Glomerular endothelial cell (primary cell): ENCODE data around the gene KIAA1217. TPM values are rescaled to one million over a fixed set of nuclear protein-coding genes. Genes with fewer than 3 reads are reported as not detected.
"Not testable (repeated sequence)": the region's sequence is repeated elsewhere in the genome, so short reads cannot be mapped to it uniquely, and the experiment has no call there.

Experiments
- DNase-seq: peaks from one replicate; pipeline ENCODE4 v3.0.0-alpha.2; 2011; ENCODE audit warnings: low read depth, low spot score; ENCODE audit errors: extremely low read depth
- total RNA-seq: library from RNA; depleted of rRNA; stranded (reverse); fragments of >200 nt; gene quantifications from 2 replicates; pipeline ENCODE4 v1.2.3, GENCODE V29; 2015

KIAA1217 gene
- total RNA-seq, 1 donor from 2014 or later: 63.1 TPM

GRCh38 chr10:24459836-24460235, 250.9 kb downstream of the KIAA1217 start:
- no peak for DNase-seq

- DNase-seq: no peak
Measured at GRCh38 chr10:24462291-24462813, 253.4 kb downstream of the KIAA1217 start.

DNA sequence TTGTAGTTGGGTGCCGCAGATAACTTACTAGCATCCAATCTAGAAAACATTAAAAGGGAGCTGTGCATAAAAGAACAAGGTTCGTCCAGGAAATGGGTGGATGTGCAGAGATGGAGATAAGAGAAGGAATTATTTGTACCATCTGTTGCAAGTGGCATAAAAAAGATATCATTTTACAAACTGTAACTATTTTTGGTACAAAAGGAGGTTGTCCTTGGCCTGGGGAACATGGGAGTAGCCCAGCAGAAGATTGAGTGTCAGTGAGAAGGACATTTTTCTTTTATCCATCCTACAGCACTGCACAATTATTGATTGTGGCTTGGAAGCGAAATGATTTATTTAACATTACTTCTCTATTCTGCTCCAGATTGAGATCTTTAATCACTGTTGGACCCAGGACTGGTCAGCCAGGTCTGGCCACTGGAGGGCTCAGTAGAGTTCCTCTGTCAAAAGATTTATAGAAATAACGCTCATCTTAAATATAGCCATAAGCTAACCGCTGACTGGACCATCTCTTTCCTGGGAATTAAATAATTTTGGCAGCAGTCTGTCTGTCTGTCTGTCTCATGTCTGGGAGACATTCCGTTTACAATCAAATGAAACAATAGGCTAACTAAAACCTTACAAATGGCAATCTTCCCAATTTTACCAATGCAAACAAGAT, 254.1 kb downstream of the KIAA1217 start:
- no peak for DNase-seq

GRCh38 chr10:24463611-24464426, 254.9 kb downstream of the KIAA1217 start:
- DNase-seq: no peak

DNA sequence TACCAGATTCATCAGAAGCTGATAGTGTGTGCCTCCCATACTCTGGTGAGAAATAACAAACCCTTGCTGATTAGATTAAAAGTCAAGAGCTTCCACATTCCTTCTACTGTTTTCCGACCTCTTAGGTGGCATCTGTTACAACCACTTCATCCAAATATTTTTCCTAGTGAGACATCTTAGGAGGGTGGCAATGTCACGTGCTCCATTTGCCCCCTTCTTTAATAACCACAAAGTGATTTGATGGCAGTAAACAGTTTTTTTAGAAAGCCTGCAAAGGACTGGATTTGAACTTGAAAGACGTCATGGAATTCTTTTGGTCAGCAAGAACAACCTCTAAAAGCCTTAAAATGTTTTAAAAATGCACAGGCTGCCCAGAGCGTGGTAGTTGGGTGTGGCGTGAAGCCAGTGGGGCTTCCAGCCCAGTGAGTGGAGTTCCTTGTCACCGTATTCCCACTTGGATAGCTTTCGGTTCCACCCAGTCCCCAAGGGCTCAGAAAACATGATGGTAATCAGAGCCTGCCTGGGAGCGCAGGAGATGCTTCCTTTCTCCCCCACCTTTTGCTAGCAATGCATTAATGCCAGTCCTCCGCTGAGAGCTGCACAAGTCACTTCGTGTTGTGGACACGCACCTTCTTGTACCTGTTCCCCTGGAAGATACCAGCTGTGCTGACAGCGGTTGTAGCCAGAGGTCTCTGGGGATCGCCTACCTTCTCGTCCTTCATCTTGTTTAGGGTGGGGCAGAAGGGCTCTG, 256.4 kb downstream of the KIAA1217 start:
- DNase-seq: no peak

- no peak for DNase-seq
Measured at GRCh38 chr10:24465891-24466818, 257.2 kb downstream of the KIAA1217 start.

DNA sequence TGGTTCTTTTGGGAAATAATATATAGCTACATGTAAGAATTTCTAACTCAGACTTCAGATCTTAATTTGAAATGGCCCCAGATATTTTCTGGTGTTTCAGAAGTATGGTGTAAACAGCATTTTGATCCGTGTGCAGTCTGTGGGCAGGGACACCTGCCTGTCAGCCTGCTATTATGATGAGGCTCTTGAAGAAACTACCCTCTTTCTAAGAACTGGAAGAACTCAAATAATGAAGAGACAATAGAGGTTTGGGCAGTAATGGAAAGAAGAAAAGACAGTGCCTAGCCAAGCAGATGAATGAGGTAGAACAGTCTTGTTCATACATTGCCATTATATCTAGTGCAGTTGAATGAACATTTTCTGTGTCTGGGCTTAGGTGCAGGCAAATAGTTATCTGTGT, 258.2 kb downstream of the KIAA1217 start:
- no peak for DNase-seq

GRCh38 chr10:24467605-24468004, 258.7 kb downstream of the KIAA1217 start:
- no peak for DNase-seq

DNA sequence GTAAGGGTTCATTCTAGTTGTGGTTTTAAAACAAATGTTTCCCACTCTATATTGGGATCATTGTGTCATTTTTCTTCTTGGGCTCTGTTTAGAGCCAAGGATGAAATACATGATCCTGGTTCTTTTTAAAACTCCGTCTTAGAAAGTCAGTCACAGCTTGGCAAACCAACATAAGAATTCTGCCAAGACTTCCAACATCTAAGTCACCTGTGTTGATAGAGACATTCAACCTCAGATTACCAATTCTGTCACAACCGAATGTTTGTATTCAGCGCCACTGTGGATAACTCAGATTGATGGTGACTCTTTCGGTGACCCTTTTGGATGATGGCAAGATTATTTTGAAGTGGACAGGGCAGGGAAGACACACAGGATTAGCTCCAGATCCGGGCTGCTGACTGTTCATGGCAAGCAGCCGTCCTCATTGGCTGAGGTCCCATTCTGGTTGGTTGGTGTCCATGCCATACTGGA, 259.4 kb downstream of the KIAA1217 start:
- DNase-seq: no peak

DNA sequence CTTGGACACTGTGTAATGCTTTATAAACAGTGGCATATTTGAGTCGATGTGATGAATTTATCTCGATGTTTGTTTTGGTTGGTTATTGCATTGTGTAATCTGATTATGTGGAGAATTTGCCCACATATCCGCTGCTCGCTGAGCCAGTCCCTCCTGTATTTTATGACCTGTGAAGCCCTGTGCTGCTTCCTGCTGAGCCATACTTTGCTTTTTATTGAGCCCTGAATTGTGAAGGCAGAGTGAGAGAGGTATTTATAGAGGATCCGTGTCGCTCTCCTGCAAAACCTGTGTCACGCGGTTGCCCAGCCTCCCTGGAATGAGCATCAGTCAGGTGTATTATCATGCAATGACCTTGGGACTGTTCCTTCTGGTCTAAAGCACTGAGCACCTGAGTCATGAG, 261.1 kb downstream of the KIAA1217 start:
- DNase-seq: no peak

- no peak for DNase-seq
Measured at GRCh38 chr10:24475598-24475997, 266.7 kb downstream of the KIAA1217 start.

GRCh38 chr10:24476913-24477701, 268.2 kb downstream of the KIAA1217 start:
- no peak for DNase-seq

DNA sequence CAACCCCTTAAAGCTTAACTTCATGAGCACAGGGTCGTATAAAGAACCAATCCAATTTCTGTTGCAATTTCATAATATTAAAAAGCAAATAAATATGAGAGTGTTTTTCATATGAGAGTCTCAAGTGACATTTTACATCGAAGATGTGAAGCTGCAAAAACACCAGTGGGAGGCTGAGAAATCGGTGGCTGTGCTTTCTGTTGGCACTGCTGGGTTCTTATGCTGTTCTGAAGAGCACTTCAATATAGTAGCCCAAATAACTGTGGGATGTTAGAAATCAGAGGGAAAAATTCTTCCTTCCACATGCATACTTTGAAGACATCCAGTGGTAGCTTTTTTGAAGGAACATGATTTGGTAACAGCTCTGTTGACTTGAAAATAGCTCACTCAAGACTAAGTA, 269.0 kb downstream of the KIAA1217 start:
- no peak for DNase-seq

DNA sequence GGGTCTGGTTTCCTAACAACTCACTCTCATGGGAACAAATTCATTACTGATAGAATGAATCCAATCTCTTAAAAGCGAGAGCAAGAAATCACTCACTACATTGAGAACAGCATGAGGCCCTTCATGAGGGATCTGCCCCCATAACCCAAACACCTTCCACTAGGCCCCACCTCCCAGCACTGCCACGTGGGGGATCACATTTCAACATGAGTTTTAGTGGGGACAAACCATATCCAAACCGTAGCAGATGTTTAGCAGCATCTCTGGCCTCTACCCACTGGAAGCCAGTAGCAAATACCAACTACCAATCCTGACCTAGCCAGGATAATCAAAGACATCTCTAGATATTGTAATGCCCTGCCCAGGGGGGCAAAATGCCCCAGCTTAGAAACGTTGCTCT, 270.9 kb downstream of the KIAA1217 start:
- DNase-seq: no peak

DNA sequence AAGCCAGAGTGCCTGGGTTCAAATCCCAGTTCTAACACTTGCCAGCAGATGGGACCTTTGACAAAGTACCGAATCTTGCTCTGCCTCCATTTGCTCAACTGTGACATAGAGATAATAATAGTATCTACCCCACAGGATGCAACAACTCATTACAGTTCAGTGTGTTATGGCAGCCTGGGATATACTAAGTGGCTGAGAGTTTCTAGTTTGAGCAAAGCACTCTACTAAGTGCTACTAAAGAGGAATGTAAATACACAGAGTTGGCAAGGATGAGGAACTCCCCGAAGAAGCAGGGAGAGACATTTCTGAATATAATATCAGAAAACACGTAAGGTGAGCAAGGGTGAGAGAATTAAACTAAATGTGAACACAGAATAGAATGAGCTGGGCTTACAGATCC, 271.5 kb downstream of the KIAA1217 start:
- no peak for DNase-seq

DNA sequence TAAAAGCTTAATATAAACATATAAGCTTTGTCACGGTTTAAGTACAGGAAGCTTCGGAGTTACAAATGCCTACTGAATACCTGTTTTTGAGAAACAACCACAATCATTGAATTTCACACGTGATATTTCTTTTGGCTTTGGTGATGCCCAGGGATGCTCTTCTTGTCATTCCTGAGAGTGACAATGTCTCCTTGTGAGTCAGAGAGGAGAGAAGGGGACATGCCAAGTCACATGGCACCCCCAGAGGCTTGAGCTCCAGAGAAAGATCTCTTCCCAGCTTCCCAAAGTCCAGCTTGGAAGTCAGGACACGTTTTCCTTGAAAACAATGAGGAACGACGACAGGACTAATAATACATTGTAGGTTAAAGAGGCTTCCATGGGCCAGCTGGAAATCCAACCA, 272.3 kb downstream of the KIAA1217 start:
- no peak for DNase-seq

- DNase-seq: not testable (repeated sequence)
Measured at GRCh38 chr10:24482713-24483112, 273.8 kb downstream of the KIAA1217 start.

- DNase-seq: no peak
Measured at GRCh38 chr10:24483701-24484100, 274.8 kb downstream of the KIAA1217 start.

GRCh38 chr10:24484771-24485170, 275.8 kb downstream of the KIAA1217 start:
- DNase-seq: no peak
